GM23248 (cell line): ENCODE data around the gene BRINP3.

Experiments
- EZH2 ChIP-seq: fragments of 200-600 bp; sonication (generic); IDR thresholded peaks from 2 replicates; pipeline ENCODE4 v1.6.1; 2018; ENCODE audit warnings: antibody characterized with exemption, mild to moderate bottlenecking; ENCODE audit not compliant: insufficient read depth, poor library complexity, severe bottlenecking
- EZH2phosphoT487 ChIP-seq: fragments of 200-600 bp; sonication (generic); IDR thresholded peaks from 2 replicates; pipeline ENCODE4 v1.6.1; 2018; ENCODE audit warnings: antibody characterized with exemption, moderate library complexity, mild to moderate bottlenecking, low read depth; ENCODE audit not compliant: insufficient read depth

GRCh38 chr1:190328871-190329270 is 148.8 kb downstream of the BRINP3 start:
- TF ChIP-seq EZH2phosphoT487 (no peak), EZH2 (no peak)
